COR-L47 (cell line): ENCODE measurements around the gene PTPRG.

ENCODE experiments used
- DNase-seq: peaks from one replicate; lab custom pipeline; 2025; lab: John Stamatoyannopoulos, UW

The PTPRG gene

DNA sequence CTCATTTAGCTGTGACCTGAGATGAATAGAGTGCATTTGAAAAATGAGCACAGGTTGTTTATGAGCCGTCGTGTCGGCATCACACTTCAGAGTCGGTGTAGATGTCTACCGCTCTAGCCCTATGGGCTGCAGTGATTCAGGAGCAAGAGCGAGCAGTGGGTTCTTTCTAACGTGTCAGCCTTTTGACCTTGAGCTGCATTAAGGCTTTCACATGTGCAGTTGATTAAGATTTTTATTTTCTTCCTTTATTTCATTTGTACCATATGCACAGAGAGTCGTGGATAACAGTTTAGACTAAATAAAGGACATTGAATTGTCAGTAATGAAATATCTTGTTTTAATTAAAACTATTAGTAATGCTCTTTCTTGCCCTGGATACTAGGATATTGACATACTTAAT, 368.2 kb downstream of the PTPRG start:
- DNase-seq: no peak

DNA sequence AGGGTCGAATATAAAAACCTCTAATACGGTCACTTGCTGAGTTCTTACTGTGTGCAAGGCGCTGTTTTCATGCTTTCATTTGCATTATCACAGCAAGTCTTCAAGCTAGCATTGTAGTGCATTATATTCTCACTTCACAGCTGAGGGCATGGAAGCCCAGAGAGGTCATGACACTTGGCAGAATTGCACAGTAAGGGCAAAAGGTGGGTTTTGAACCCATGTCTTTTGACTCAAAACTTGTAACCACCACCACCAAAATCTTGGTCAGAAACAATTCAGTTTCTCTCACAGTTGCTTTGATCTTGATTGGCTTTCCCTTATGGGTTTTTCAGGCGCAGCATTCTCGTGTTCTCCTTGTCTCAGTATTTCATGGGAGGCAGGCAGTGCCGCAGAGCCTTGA, 371.1 kb downstream of the PTPRG start:
- DNase-seq: no peak

DNA sequence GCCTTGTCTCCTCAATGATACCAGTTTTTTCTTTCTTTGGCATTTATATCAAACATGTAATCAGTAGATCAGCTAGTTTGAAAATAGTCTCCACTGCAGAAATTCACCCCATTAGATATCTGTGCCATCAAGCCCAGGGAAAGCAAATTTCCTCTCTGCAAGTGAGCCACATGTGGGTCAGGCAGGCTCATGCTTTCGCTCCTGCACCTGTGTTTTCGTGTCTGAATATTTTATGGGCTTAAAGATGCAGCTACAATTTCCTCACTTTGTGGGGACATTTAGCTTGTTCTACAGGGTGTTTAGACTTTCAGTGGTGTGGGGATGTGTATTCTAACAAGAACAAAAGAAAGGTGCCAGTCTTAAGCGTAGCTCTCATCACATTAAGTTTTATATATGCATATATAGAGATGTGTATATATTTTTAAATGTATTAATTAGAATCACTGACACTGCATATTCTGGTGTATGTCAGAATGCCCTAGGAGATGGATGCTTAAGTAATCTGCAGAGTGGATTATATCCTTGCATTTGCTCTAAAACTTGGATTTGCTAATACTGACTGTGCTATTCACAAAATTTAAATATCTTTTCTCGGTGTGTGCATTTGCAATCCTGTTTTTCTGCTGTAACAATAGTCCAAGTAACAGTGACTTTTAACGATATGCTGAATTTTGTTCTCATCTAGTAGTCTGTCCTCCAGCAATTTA, 372.6 kb downstream of the PTPRG start:
- no peak for DNase-seq

DNA sequence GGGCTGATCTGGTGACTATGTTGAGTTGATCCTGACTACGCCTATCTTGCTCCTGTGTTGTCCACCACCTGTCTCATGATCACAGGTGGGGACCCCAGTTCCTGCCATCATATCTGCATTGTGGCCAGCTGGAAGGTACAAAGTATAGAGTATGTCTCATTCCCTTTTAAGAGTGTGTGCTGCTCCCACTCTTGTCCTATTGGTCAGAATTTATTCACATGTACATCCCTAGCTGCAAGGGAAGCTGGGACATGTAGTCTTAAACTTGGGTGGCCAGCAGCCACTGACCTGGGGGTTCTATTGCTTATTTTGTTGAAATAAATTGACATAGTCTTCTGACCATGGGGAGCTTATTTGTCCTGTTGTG, 373.1 kb downstream of the PTPRG start:
- no peak for DNase-seq

DNA sequence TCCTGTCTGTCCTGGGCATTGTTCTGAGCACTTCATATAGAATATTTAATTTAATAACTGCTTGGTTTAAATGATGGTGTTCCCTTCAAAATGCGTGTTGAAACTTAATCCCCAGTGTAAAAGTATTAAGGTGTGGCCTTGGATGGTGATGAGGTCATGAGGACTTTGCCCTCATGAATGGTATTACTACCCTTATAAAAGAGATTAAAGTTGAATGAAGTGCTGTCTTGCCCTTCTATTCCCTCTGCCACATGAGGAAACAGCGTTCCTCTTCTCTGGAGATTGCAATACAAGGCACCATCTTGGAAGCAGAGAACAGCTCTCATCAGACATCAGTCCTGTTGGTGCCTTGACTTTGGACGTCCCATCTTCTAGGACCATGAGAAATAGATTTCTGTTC, 374.4 kb downstream of the PTPRG start:
- no peak for DNase-seq

DNA sequence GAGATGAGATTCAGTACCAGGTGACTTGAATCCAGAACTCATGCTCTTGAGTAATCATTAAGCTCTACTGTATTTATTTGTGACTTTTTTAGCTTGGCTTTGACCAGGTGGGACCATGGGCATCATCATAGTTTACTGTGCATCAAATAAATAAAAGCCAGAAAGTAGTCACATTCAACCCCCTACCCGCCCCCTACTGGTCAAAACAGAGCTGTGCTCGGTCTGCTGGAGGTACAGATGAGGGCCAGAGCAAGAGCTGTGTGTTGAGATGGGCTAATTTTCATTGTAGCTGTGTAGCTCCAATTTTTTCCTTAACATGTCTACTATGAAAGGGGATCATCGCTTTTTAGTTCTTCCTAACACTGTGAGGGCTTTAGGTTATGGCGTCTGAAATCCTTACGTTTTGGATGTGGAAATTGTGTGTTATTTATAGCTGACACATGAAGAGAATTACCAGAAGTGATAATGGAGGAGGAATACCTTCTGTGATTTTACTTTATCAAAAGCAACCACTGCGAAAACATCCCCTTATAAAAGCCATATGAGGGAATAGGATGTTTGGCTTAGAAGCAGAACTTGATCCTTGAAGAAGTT, 375.1 kb downstream of the PTPRG start:
- DNase-seq: no peak

DNA sequence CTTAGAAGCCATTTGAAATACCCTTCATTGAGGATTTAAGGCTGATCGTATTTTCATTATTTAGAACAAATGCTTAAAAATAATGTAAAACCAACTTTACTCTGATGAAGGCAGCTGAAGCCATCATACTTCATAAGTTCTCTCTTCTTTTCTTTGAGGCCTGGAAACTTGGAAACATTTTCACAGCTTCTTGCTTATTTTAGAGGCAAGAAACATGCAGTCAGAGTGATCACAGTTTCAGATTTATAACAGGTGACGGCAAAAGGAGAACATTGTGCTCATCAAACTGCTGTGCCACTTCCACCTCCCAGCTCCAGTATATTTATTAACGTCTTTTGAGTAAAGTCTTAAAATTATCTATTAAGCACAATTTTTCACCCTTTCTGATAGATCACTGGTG, 376.1 kb downstream of the PTPRG start:
- no peak for DNase-seq

DNA sequence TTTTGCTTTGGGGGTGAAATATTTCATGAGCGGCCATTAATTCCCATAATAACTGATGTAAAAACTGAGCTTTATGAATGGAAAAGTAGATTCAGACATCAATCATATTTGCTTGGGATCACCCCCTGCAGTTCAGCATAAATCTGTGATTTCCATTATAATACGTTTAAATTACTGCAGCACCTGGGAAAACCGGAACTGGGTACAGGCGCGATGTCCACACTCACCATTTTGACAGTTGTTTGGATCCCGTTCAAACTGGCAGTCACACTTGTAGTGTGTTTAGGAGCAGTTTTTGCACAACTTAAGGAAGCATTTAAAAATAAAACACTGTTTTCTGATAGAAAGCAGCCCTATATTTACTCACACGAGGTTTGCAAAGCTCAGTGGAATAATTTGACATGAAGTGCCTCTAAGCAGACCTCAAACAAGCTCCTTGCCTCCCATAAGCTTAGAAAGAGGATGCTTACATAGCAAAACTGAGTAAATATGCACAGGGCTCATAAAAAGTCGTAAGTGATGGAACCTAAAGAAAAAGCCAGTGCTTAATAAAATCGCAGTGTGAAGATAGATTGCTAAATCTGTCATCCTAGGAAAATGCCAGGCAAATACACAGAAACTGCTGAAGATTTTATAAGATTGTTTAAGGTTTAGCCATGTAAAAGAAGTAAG, 377.6 kb downstream of the PTPRG start:
- no peak for DNase-seq

DNA sequence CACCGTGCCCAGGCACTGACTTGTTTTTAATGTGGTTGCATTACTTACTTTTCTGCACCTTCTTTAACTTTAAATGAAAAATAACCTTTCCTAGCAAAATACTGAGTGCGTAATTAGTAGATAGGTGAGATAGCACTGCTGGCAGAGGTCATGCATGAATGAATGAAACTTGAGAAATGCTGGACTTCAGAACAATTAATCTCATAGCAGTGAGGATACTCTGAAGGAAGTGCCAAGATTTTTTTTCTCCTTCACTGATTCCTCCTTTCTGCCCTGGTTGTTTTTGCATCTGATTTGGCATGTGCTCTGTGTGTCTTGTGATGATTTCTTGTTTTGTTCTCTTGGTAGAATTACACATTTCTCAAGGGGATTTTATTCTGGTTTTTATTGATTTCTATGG, 378.9 kb downstream of the PTPRG start:
- DNase-seq: no peak

DNA sequence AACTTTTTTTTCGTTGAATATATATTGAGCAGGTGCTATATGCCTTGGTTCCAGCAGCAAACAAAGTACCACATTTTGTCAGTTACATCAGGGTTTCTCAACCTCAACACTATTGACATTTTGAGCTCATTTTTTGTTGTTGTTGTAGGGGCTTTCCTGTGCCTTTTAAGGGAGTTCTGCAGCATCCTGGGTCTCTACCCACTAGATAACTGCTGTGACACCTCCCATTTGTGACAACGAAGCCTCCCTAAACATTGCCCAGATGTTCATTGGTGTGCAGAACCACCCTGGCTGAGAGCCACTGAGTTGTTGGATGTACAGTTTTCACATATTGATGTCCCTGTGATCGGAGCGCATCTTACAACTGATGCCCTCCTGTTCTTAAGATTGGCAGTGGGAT, 382.6 kb downstream of the PTPRG start:
- no peak for DNase-seq

DNA sequence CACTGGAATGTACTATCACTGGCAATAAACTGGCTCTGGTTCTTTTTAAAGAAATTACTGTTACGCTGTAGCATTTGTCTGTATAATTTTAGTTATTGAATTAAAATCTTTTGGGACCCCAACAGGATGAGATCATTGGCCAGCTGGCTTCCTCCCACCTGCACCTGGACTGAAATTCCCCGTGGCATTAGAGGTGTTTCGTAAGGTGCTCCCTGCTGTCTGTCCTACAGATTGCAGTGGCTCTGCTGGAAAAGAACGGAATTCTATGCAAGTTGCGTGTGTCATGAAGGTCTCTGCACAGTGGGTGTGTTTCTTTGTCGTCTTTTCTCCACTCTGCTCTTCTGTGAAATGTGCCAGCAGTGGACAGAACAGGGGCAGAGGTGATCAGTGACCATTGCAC, 383.4 kb downstream of the PTPRG start:
- no peak for DNase-seq

DNA sequence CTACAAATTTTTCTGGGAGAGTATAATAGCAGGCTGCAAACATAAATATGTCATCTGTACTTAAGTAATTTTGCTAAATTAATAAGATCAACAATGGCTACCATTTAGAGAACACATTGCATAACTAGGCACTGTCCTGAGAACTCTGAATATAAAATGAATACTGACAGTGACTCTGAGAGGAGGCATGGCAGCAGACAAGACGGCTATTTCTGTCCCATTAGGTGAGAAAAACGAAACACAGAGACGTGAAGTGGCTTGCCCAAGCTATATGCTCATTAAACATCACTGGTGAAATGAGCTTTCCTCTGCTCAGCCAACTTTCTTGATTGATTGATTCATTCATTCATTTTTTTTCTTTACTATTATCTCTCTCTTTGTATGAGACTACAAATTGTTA, 384.3 kb downstream of the PTPRG start:
- no peak for DNase-seq

DNA sequence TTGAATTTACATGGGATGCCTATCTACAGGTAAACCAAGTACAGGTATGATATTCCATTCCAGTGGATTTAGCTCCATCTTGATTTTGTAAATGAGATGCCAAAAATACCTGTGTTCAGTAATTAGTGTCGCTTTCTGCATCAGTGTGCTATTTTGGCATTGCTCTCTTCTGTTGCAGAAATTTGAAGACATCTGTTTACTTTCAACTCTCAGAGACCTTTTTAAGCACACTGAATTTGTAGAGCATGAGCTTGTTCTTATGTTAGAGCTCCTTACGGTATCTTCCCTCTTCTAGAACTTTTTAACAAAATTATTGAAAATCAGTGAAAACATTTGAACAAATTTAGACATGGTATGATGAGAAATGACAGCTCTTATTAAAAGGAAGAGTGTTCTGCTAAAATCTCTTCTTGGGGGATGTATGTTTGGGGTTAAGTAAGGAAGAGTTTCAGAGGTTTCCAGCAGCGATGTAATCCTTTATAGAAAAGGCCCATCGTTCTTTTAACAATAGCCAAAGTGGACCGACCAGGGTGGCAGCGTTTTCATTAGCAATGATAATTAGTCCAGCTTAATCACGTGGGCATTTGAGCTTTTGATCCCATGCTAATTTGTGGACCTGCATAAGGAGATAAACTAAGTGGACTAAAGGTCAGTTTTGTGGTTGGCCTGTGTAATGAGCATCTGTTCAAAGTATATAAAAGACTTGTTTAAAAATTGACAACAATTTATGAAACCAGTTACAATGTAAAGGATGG, 385.4 kb downstream of the PTPRG start:
- no peak for DNase-seq

DNA sequence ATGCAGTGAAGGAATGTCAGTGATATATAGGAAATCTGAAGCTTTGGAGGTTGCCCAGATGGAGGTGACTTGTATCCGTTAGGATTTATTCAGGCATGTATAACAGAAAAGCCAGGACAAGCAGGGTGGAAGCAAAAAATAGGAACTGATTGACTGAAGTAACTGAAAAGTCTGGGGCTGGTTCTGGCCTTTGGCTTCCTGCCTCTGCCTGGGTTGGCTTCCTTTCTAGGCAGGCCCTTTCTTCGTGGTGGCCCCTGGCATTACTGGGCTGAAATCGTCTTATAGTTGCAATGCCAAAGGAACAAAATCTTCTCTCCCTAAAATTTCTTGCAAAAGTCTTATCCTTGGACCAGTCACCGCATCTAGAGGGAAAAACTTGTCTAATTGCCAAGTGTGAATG, 386.1 kb downstream of the PTPRG start:
- no peak for DNase-seq

DNA sequence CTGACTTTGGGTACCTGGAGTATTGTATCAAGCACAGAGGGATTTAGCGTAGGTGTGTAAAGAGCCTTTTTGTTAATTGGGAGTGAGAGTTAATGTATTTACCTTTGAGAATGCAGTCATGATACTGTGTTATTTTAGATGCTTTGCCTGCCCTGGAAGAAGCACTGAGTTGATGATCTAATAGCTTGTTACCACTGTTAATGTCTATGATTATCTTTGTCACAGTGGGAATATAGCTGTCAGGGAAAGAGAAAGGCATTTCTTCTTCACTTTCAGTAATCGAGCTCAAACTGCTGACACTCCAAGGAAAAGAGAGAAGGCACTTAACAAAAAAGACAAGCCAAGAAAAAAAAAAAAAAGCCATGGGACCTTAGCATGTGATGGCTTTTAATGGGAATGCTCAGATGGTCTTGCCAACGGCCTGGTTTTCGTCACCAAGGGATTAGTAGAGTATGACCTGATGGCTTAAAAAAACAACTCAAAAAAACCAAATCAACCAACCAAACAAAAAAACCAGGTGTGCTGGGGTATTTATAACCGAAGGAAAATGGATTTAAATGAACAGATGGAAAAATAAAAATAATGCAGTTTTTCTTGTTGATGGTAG, 387.4 kb downstream of the PTPRG start:
- no peak for DNase-seq

DNA sequence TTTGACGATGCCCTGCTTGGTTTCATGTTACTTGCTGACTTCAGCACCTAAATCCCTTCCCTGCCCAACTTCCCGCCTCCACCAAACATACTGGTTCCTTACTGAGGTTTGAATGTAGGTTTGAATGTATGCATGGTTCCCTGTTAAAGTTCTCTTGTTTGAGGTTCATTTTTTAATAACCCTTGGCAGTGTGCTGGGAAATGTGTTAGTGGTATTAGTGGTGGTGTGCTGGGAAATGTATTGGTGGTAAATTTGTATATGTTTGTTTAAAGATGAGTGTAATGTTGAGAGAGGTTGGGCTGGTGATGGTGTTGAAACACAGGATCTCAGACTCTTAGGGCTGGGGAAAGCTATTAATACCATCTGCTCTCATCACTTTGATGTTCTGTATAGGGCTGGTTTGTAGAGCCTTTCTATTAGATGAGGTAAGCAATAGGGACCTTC, 392.7 kb downstream of the PTPRG start:
- DNase-seq: no peak

DNA sequence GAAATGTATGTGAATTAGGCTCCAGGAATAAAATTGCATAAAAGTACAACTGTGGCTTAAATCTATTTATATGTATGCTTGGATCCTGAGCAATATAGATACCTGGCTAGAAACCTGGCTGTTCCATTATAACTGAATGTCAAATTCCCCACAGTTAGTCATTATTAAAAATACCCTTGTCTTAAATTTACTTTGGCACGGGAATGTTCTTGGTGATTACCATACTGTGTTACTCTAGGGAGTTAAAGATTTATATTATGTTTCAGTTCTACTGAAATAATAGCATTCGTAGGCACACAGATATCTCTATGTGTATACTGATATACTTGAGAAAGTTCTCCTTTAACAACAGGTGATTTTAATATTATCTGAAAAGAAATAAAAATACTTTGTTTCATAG, 394.1 kb downstream of the PTPRG start:
- DNase-seq: no peak

DNA sequence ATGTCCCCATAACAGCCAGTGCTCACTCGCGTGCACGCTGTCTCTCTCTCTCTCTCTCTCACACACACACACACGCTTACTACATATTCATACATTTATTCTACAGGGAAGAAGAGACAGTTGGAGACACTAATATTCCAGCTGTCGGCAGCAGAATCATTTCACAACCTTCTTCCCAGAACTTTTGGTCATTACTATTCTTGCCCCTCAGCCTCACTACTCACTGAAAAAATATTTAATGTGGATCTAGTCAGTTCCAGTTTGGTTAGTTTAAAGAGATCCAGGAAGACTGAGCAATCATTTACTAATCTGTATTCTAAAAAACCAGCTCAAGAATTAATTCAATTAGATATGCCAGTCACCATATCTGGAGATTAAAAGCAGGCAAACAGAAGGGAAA, 394.9 kb downstream of the PTPRG start:
- DNase-seq: no peak

DNA sequence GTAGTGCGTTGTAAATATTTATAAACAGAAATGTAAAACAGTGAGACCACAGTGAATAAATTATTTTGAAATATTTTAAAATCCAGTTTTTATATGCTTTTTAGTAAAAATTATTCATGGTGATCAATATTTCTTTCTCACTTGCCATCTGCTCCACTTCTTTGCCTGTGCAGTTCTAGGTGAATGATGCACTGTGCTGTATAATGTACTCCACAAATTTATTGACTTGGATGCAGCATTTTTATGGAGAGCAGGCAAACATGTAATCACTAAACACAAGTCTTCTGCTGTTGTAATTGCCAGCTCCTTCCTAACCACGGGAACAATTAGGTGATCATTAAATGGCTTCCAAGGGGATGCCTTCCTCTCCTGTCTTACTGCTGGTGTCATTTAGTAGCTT, 395.9 kb downstream of the PTPRG start:
- DNase-seq: no peak

DNA sequence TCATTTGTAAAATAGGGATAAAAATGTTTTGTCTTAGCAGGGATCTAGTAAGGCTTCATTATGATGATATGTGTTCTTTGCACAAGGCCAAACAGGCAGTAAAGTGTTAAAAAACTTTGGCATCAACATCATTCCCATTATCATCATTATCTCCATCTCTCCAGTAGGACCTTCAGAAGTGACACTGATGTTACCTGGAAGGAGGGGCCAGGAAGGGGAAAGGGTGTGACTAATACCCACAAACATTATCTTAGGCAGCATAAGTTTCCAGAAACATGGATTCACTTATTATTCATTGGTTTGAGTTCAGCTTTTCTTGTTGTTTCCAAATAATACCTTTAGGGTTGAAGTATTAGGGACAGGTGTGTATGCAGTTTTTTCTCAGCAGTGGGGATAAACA, 399.6 kb downstream of the PTPRG start:
- DNase-seq: no peak

DNA sequence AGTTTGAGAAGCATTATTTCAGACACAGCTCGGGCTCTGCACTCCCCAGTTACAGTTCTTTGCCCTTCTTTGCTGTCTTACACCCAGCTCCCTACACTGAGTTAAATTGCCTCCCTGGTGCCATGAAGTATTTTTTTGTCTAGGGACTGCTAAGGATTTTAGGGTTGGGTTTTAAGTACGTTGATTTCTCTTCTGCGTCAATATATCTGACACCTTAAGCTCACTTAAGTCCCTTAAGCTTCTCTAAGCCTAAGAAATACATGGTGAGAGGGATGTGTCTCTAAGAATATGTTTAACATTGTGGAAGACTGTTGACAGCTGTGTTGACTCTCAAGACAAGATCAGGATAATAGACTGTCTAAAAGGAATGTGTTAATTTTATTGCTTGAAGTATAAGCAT, 400.5 kb downstream of the PTPRG start:
- no peak for DNase-seq

DNA sequence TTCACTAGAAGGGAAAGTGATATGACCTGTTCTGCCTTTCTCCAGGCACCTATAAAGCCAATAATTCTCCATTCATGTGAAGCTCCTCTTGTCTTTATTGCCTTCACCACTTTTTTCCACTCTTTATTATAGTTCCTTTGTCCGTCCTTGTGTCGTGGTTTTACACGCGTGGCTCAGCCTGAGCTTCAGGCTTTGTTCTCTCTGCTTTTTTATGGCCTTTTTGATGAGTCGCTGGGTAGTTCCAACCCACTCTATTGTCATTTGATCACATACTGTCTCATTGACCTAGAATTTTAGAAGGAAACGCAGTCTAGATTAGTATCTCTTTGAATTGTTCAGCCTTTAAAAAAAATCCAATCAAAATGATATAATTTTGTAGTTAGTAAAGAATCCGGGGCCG, 403.2 kb downstream of the PTPRG start:
- DNase-seq: no peak

DNA sequence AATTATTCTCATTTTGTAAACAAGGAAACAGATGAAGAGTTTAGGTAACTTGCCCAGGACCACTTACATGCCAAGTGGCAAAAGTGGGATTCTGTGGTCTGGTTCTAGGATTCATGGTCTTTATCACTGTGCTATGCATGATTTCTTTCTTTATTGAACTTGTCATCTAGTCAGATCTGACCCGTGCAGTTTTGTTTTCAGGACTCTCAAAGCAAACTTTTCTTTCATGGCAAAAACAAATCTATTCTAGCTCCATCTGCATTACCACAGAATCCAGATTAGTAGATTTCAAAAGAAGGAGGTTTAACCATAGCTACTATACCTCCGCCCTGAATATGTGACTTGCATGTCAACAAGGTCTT, 404.4 kb downstream of the PTPRG start:
- DNase-seq: no peak
